IMR-90 (cell line): ENCODE data around the gene TTLL4. TPM values are rescaled to one million over a fixed set of nuclear protein-coding genes. Genes with fewer than 3 reads are reported as not detected.
"Not testable (repeated sequence)": the region's sequence is repeated elsewhere in the genome, so short reads cannot be mapped to it uniquely, and the experiment has no call there.

ENCODE experiments used
- ATAC-seq: fragments of 200-7000 bp; cut with Tn5 transposase; 2 replicates; pipeline ENCODE4 v1.9.1; 2020; ENCODE audit warnings: low read depth, mild to moderate bottlenecking, moderate library complexity
- BruUV-seq: library from RNA; stranded (reverse); fragments of 400-500 nt; replicated peaks from 2 replicates; lab custom pipeline; 2021; lab: Mats Ljungman, UMichigan
- CTCF ChIA-PET: fragments of 300-600 bp; formaldehyde crosslinking; extraction: SDS; loops from one replicate; lab custom pipeline; 2021; ENCODE audit warnings: antibody characterized with exemption; lab: Yijun Ruan, JAX
- POLR2A ChIA-PET: fragments of 300-600 bp; sonication (Branson Sonifier 250); formaldehyde crosslinking; loops from one replicate; lab custom pipeline; 2022; ENCODE audit warnings: antibody characterized with exemption; ENCODE audit not compliant: unreplicated experiment; lab: Charles Lee
- DNase-seq: peaks from one replicate; pipeline ENCODE4 v3.0.0; 2013
- H2AFZ ChIP-seq: replicated peaks from 2 replicates; pipeline ENCODE3; 2013; ENCODE audit warnings: low read length, mild to moderate bottlenecking; ENCODE audit not compliant: poor library complexity
- H2AK5ac ChIP-seq: 2 replicates; pipeline ENCODE4 v1.6.1; 2013; ENCODE audit warnings: low read depth, low read length, inconsistent platforms
- H2AK9ac ChIP-seq: replicated peaks from 2 replicates; pipeline ENCODE3; 2013; ENCODE audit warnings: mild to moderate bottlenecking, low read depth, low read length, moderate library complexity; ENCODE audit not compliant: poor library complexity
- H2BK120ac ChIP-seq: 2 replicates; pipeline ENCODE4 v1.6.1; 2013; ENCODE audit warnings: low read depth, low read length, inconsistent platforms
- H2BK15ac ChIP-seq: 3 replicates; pipeline ENCODE4 v1.6.1; 2013; ENCODE audit warnings: low read depth, low read length, inconsistent platforms
- H2BK20ac ChIP-seq: 2 replicates; pipeline ENCODE4 v1.6.1; 2013; ENCODE audit warnings: low read depth, mild to moderate bottlenecking, inconsistent platforms, low read length, moderate library complexity
- H2BK5ac ChIP-seq: 2 replicates; pipeline ENCODE4 v1.6.1; 2013; ENCODE audit warnings: mild to moderate bottlenecking, low read depth, low read length, inconsistent platforms; ENCODE audit not compliant: poor library complexity, severe bottlenecking
- H3K14ac ChIP-seq: replicated peaks from 2 replicates; pipeline ENCODE4 v1.6.1; 2013; ENCODE audit warnings: low read depth, low read length, inconsistent platforms
- H3K18ac ChIP-seq: 2 replicates; pipeline ENCODE4 v1.6.1; 2013; ENCODE audit warnings: low read depth, low read length, control low read depth
- H3K23ac ChIP-seq: 2 replicates; pipeline ENCODE4 v1.6.1; 2013; ENCODE audit warnings: low read depth, low read length, inconsistent platforms
- H3K27ac ChIP-seq: 2 replicates; pipeline ENCODE4 v1.5.1; 2013; ENCODE audit warnings: mild to moderate bottlenecking, control low read depth, low read length; ENCODE audit not compliant: insufficient read depth
- H3K27me3 ChIP-seq: 2 replicates; pipeline ENCODE4 v1.6.1; 2013; ENCODE audit warnings: low read length; ENCODE audit not compliant: control insufficient read depth, insufficient read depth
- H3K36me3 ChIP-seq: 2 replicates; pipeline ENCODE4 v1.6.1; 2013; ENCODE audit warnings: low read length, mixed read lengths; ENCODE audit not compliant: control insufficient read depth, insufficient read depth
- H3K4ac ChIP-seq: 2 replicates; pipeline ENCODE4 v1.6.1; 2013; ENCODE audit warnings: low read depth, low read length, inconsistent platforms
- H3K4me1 ChIP-seq: 2 replicates; pipeline ENCODE4 v1.6.1; 2013; ENCODE audit warnings: low read length, mixed read lengths; ENCODE audit not compliant: control insufficient read depth, insufficient read depth
- H3K4me2 ChIP-seq: 2 replicates; pipeline ENCODE4 v1.6.1; 2013; ENCODE audit warnings: low read depth, mild to moderate bottlenecking, control low read depth, low read length, moderate library complexity
- H3K4me3 ChIP-seq: 2 replicates; pipeline ENCODE4 v1.5.1; 2013; ENCODE audit warnings: low read depth, mild to moderate bottlenecking, control low read depth, low read length, moderate library complexity; ENCODE audit not compliant: insufficient read depth
- H3K56ac ChIP-seq: 2 replicates; pipeline ENCODE4 v1.6.1; 2013; ENCODE audit warnings: low read length, inconsistent platforms; ENCODE audit not compliant: insufficient read depth; ENCODE audit errors: extremely low read depth
- H3K79me1 ChIP-seq, 2 experiments: 2 replicates each; pipeline ENCODE4 v1.6.1; 2013; ENCODE audit warnings: low read length in 2 of 2, inconsistent platforms in 1 of 2, low read depth in 1 of 2
- H3K9ac ChIP-seq: 2 replicates; pipeline ENCODE4 v1.6.1; 2013; ENCODE audit warnings: low read depth, low read length, control low read depth
- H3K9me1 ChIP-seq: 2 replicates; pipeline ENCODE4 v1.6.1; 2013; ENCODE audit warnings: low read length, inconsistent platforms; ENCODE audit not compliant: insufficient read depth
- H3K9me3 ChIP-seq: 2 replicates; pipeline ENCODE4 v1.6.1; 2013; ENCODE audit warnings: low read length; ENCODE audit not compliant: control insufficient read depth, insufficient read depth
- H4K20me1 ChIP-seq: 2 replicates; pipeline ENCODE4 v1.6.1; 2013; ENCODE audit warnings: low read length, inconsistent platforms; ENCODE audit not compliant: insufficient read depth
- H4K5ac ChIP-seq: 2 replicates; pipeline ENCODE4 v1.6.1; 2013; ENCODE audit warnings: mild to moderate bottlenecking, low read depth, low read length, control low read depth
- H4K8ac ChIP-seq, 2 experiments: 2 replicates each; pipeline ENCODE4 v1.6.1; 2013; ENCODE audit warnings: low read depth in 2 of 2, low read length in 2 of 2, control low read depth in 1 of 2, inconsistent platforms in 1 of 2
- H4K91ac ChIP-seq: 2 replicates; pipeline ENCODE4 v1.6.1; 2013; ENCODE audit warnings: low read depth, low read length, inconsistent platforms; ENCODE audit not compliant: insufficient read depth
- WGBS, 2 experiments: methylation state at CpG; one replicate each; pipeline versions ENCODE4 v1.1.5 to v1.1.7; 2013; ENCODE audit warnings: missing lambda C conversion rate in 2 of 2; ENCODE audit not compliant: insufficient read length in 1 of 2; ENCODE audit errors: extremely low coverage in 2 of 2; 5-methylcytosine and 5-hydroxymethylcytosine counted together
- dilution Hi-C: fragments of 300-500 bp; cut with HindIII; formaldehyde crosslinking; loops from one replicate; pipeline ENCODE4 v1.14.3; 2018; ENCODE audit warnings: low sequenced_read_pairs; ENCODE audit not compliant: unreplicated experiment
- in situ Hi-C: fragments of 300-500 bp; cut with MboI; formaldehyde crosslinking; loops from 3 replicates; pipeline ENCODE4 v1.14.3; 2019; ENCODE audit warnings: low sequenced_read_pairs, inconsistent platforms, mixed read lengths
- intact Hi-C: fragments of 100-400 bp; cut with micrococcal nuclease; formaldehyde crosslinking; loops from 2 replicates; pipeline ENCODE4 v1.10.0; 2022
- polyA plus RNA-seq, 3 experiments: library from polyadenylated mRNA; depleted of rRNA; stranded (reverse); fragments of >200 nt; gene quantifications; 2 replicates each; pipeline ENCODE4 v1.2.3, GENCODE V29; 2012; ENCODE audit warnings: low replicate concordance in 1 of 3
- total RNA-seq: library from RNA; depleted of rRNA; stranded (reverse); fragments of >200 nt; gene quantifications from 2 replicates; pipeline ENCODE4 v1.2.3, GENCODE V29; 2012

Gene TTLL4
- total and polyA plus RNA-seq, 2 of the 4 experiments (the other 2 are of a cell fraction), result 9.0 to 22.9 TPM

GRCh38 chr2:218772759-218773158 lies 62.1 kb downstream of the TTLL4 start:
- H3K14ac ChIP-seq, H3K18ac ChIP-seq, DNase-seq, H4K5ac ChIP-seq, in situ Hi-C loops, ATAC-seq, H3K56ac ChIP-seq, H2AK9ac ChIP-seq, H4K91ac ChIP-seq, H3K9me3 ChIP-seq, H3K4me1 ChIP-seq, H3K79me1 ChIP-seq, H3K23ac ChIP-seq, BruUV-seq, H3K9me1 ChIP-seq, H3K27ac ChIP-seq, H3K4ac ChIP-seq, H3K4me3 ChIP-seq, H3K4me2 ChIP-seq, H3K36me3 ChIP-seq, H3K27me3 ChIP-seq, POLR2A ChIA-PET, H4K8ac ChIP-seq, H4K20me1 ChIP-seq, H2BK120ac ChIP-seq, dilution Hi-C loops, CTCF ChIA-PET, intact Hi-C loops, H2BK5ac ChIP-seq, H2AK5ac ChIP-seq, H3K9ac ChIP-seq, H2BK20ac ChIP-seq, H2AFZ ChIP-seq, H2BK15ac ChIP-seq: not testable (repeated sequence)
- WGBS, 2 experiments, result 100% methylated on average over 1 of the region's 5 CpGs; no CpG with 5 or more reads in 1 of the 2 experiments
